ENCODE measurements around the gene GLRX2. TPM values are rescaled to one million over a fixed set of nuclear protein-coding genes. Genes with fewer than 3 reads are reported as not detected.

Gene GLRX2
- polyA plus RNA-seq, 1 donor: 16.7 TPM

DNA sequence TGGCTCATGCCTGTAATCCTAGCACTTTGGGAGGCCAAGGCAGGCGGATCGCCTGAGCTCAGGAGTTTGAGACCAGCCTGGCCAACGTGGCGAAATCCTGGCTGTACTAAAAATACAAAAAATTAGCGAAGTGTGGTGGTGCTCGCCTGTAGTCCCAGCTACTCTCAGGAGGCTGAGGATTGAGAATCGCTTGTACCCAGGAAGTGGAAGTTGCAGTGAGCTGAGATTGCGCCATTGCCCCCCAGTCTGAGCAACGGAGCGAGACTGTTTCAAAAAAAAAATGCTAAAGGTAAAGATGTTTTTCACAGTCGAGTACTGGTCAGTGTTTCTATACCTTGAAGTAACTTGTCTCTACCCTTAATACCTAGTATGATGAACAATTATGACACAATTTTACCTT lies 11.1 kb downstream of the GLRX2 start:
- Histone ChIP-seq H3K36me3 (ENCODE audit: control insufficient read depth, insufficient read depth, low read length) (peaks cover 43% of the 10 kb centered on the region), H3K27me3 (ENCODE audit: control insufficient read depth, insufficient read depth, low read length) (no peaks in the 10 kb centered on the region), H3K4me3 (ENCODE audit: low read length) (no peak overlapping the region), H3K9me3 (ENCODE audit: control insufficient read depth, low read depth, low read length) (no peaks in the 10 kb centered on the region), H3K27ac (ENCODE audit: low read length) (no peak overlapping the region), H3K4me1 (ENCODE audit: control insufficient read depth, insufficient read depth, low read length) (no peaks in the 10 kb centered on the region)
- no peak for DNase-seq
- WGBS (ENCODE audit: insufficient coverage, low lambda C conversion rate): no CpG with 5 or more reads among the region's 11 CpGs

DNA sequence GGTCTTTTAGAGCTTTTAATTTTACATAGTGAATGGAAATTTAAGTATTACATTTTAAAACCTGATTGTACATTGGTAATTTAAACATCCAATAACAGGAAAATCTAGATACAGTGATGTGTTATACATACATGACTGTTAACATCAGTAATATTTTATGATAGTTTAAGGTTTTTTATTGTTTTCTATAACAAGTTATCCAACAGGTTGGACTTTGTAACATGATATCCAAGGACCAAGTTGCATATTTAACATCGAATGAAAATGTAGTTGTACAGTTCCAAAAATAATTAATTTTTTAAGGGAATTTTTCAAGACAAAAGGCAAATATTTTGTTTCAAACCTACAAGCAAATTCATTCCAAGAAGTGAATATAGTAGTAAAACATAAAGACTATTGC lies 14.3 kb downstream of the GLRX2 start:
- Histone ChIP-seq H3K36me3 (ENCODE audit: control insufficient read depth, insufficient read depth, low read length) (peaks cover 28% of the 10 kb centered on the region), H3K4me1 (ENCODE audit: control insufficient read depth, insufficient read depth, low read length) (no peaks in the 10 kb centered on the region)
- no CpG with 5 or more reads among the region's 1 CpG for WGBS (ENCODE audit: insufficient coverage, low lambda C conversion rate)

DNA sequence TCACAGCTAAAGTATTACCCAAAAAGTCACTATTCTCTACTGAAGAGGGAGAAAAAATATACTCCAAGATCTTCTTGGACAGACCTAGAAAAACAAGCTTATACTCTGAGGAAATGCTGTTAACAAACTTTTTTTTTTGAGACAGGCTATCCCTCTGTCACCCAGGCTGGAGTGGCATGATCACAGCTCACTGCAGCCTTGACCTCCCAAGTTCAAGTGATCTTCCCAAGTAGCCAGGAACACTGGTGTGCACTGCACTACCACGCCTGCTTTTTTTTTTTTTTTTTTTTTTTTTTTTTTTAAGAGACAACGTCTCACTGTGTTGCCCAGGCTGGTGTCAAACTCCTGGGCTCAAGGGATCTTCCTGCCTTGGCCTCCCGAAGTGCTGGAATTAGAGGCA lies 17.3 kb downstream of the GLRX2 start:
- H3K27me3 ChIP-seq (ENCODE audit: control insufficient read depth, insufficient read depth, low read length): no peaks in the 10 kb centered on the region
- DNase-seq: no peak
- no peaks in the 10 kb centered on the region for H3K9me3 ChIP-seq (ENCODE audit: control insufficient read depth, low read depth, low read length)
- H3K27ac ChIP-seq (ENCODE audit: low read length): no peak overlapping the region
- H3K4me3 ChIP-seq (ENCODE audit: low read length): no peak overlapping the region
- H3K4me1 ChIP-seq (ENCODE audit: control insufficient read depth, insufficient read depth, low read length): no peaks in the 10 kb centered on the region
- WGBS (ENCODE audit: insufficient coverage, low lambda C conversion rate): no CpG with 5 or more reads among the region's 3 CpGs
- peaks cover 28% of the 10 kb centered on the region for H3K36me3 ChIP-seq (ENCODE audit: control insufficient read depth, insufficient read depth, low read length)

More for the DNA sequence above, 14.3 kb downstream of the GLRX2 start:
- H3K27me3 ChIP-seq (ENCODE audit: control insufficient read depth, insufficient read depth, low read length): no peaks in the 10 kb centered on the region
- H3K27ac ChIP-seq (ENCODE audit: low read length): no peak overlapping the region
- DNase-seq: no peak
- H3K9me3 ChIP-seq (ENCODE audit: control insufficient read depth, low read depth, low read length): no peaks in the 10 kb centered on the region
- no peak overlapping the region for H3K4me3 ChIP-seq (ENCODE audit: low read length)

DNA sequence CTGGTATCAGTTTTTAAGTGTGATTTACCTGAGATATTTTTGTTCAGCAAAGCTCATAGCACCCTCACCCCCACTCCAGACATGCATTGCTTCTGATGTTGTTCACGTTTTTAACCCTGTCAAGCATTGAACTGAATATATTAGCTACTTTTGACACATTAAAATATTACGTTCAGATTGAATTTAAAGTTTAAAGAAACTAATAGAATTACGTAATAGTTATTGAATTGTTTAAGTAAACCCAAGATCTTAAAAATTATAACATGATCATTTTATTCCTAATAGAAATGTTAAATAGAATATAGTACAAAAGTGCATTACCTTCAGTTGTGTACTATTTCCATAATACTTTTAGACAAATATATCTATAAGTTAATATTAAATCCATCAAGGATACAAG lies 18.9 kb downstream of the GLRX2 start:
- Histone ChIP-seq H3K4me3 (ENCODE audit: low read length) (no peak overlapping the region), H3K4me1 (ENCODE audit: control insufficient read depth, insufficient read depth, low read length) (no peaks in the 10 kb centered on the region), H3K9me3 (ENCODE audit: control insufficient read depth, low read depth, low read length) (no peaks in the 10 kb centered on the region), H3K27me3 (ENCODE audit: control insufficient read depth, insufficient read depth, low read length) (no peaks in the 10 kb centered on the region), H3K27ac (ENCODE audit: low read length) (no peak overlapping the region), H3K36me3 (ENCODE audit: control insufficient read depth, insufficient read depth, low read length) (peaks cover 31% of the 10 kb centered on the region)
- WGBS (ENCODE audit: insufficient coverage, low lambda C conversion rate): 100% methylated on average over 3 of the region's 3 CpGs
- DNase-seq: no peak

DNA sequence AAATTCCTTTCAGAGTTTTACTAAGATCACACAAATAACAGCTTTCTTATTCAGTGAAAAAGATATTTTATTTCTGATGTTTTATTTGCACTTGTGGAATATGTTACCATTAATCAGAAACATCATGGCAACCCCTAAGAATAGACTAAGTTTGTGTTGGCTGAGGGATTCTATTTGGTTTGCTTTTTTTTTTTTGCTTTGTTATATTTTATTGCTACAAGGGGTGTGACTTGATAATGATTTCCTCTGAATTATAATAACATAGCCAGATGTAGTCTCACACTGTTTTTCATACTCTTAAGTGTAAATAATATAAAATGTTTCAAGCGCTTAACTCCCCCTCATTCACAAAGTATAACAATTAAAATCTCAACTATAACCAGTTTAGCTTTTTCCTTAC lies 20.0 kb downstream of the GLRX2 start:
- Histone ChIP-seq H3K4me1 (ENCODE audit: control insufficient read depth, insufficient read depth, low read length) (no peaks in the 10 kb centered on the region), H3K36me3 (ENCODE audit: control insufficient read depth, insufficient read depth, low read length) (peaks cover 35% of the 10 kb centered on the region), H3K27me3 (ENCODE audit: control insufficient read depth, insufficient read depth, low read length) (no peaks in the 10 kb centered on the region), H3K27ac (ENCODE audit: low read length) (no peak overlapping the region), H3K9me3 (ENCODE audit: control insufficient read depth, low read depth, low read length) (no peaks in the 10 kb centered on the region), H3K4me3 (ENCODE audit: low read length) (no peak overlapping the region)
- 100% methylated on average over 1 of the region's 1 CpG for whole genome bisulfite sequencing (ENCODE audit: insufficient coverage, low lambda C conversion rate)
- DNase-seq: no peak

DNA sequence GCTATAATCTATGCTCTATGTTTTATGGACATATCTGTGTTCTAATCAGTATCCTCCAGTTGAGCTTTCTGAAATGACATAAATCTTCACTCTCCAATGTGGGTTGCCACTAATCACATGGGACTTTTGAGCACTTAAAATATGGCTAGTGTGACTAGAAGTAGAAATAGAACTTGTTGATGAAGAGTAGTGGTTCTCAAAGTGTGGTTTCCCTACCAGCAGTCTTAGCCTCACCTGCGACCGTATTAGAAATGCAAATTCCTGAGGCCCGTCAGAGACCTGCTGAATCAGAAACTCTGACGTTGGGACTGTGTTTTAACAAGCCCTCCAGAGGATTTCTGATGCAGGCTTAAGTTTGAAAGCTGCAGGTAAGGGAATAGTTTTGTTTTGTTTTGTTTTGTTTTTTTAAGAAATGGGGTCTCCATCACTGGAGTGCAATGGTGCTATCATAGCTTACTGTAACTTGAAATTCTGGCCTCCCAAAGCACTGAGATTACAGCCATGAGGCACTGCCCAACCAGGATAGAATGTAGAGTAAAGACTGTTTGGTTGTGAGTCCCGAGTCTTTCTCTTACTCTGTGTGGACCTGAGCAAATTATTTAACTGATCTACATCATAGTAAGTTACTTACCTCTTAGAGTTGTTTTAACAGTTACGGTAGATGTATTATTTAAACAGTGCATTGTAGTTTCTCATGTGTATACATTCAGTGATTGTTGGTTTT lies 21.7 kb downstream of the GLRX2 start:
- H3K36me3 ChIP-seq (ENCODE audit: control insufficient read depth, insufficient read depth, low read length): peaks cover 45% of the 10 kb centered on the region
- H3K4me3 ChIP-seq (ENCODE audit: low read length): no peak overlapping the region
- 100% methylated on average over 1 of the region's 6 CpGs for WGBS (ENCODE audit: insufficient coverage, low lambda C conversion rate)
- no peak for DNase-seq
- no peak overlapping the region for H3K27ac ChIP-seq (ENCODE audit: low read length)
- H3K27me3 ChIP-seq (ENCODE audit: control insufficient read depth, insufficient read depth, low read length): no peaks in the 10 kb centered on the region
- no peaks in the 10 kb centered on the region for H3K4me1 ChIP-seq (ENCODE audit: control insufficient read depth, insufficient read depth, low read length)
- H3K9me3 ChIP-seq (ENCODE audit: control insufficient read depth, low read depth, low read length): no peaks in the 10 kb centered on the region

DNA sequence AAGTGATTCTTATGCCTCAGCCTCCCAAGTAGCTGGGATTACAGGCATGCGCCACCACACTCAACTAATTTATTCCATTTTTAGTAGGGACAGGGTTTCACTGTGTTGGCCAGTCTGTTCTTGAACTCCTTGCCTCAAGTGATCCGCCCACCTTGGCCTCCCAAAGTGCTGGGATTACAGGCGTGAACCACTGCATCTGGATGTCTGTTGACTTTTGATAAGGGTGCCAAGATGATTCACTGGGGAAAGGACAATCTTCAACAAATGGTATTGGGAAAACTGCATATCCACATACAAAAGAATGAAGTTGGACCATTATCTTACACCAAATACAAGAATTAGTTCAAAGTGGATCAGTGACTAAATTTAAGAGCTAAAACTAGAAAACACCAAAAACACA lies 26.0 kb downstream of the GLRX2 start:
- Histone ChIP-seq H3K9me3 (ENCODE audit: control insufficient read depth, low read depth, low read length) (peaks cover 5% of the 10 kb centered on the region), H3K36me3 (ENCODE audit: control insufficient read depth, insufficient read depth, low read length) (peaks cover 48% of the 10 kb centered on the region), H3K27me3 (ENCODE audit: control insufficient read depth, insufficient read depth, low read length) (no peaks in the 10 kb centered on the region), H3K27ac (ENCODE audit: low read length) (no peak overlapping the region), H3K4me3 (ENCODE audit: low read length) (no peak overlapping the region), H3K4me1 (ENCODE audit: control insufficient read depth, insufficient read depth, low read length) (no peaks in the 10 kb centered on the region)
- no peak for DNase-seq
- no CpG with 5 or more reads among the region's 3 CpGs for WGBS (ENCODE audit: insufficient coverage, low lambda C conversion rate)

DNA sequence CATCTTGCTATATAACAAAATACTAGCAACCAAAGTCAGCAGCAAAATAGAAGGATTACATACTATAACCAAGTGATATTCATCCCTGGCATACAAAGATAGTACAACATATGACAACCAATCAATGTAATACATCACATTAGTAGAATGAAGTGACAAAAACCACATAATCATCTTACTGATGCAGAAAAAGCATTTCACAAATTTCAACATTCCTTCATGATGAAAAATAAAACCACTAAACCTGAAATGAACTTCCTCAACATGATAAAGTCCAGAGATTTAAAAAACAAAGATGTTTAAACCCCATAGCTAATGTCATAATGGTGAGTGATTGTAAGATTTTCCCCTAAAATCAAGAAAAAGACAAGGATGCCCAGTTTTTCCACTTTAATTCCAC lies 27.2 kb downstream of the GLRX2 start:
- H3K36me3 ChIP-seq (ENCODE audit: control insufficient read depth, insufficient read depth, low read length): peaks cover 43% of the 10 kb centered on the region

DNA sequence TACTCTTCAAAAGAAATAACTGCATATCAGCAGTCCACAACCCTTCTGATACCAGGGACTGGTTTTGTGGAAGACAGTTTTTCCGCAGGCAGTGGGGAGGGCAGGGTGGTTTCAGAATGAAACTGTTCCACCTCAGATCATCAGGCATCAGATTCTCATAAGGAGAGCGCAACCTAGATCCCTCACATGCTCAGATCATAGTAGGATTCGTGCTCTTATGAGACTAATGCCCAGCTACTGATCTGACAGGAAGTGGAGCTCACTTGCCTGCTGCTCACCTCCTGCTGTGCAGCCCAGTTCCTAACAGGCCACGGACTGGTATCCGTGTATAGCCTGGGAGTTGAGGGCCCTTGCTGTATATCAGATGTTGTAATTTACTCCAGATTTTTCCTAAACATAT lies 34.3 kb downstream of the GLRX2 start:
- H3K9me3 ChIP-seq (ENCODE audit: control insufficient read depth, low read depth, low read length): no peaks in the 10 kb centered on the region
- H3K27ac ChIP-seq (ENCODE audit: low read length): no peak overlapping the region
- H3K36me3 ChIP-seq (ENCODE audit: control insufficient read depth, insufficient read depth, low read length): peaks cover 18% of the 10 kb centered on the region
- no peak overlapping the region for H3K4me3 ChIP-seq (ENCODE audit: low read length)
- no peaks in the 10 kb centered on the region for H3K4me1 ChIP-seq (ENCODE audit: control insufficient read depth, insufficient read depth, low read length)
- no CpG with 5 or more reads among the region's 5 CpGs for WGBS (ENCODE audit: insufficient coverage, low lambda C conversion rate)
- DNase-seq: no peak
- no peaks in the 10 kb centered on the region for H3K27me3 ChIP-seq (ENCODE audit: control insufficient read depth, insufficient read depth, low read length)

More for the DNA sequence above, 27.2 kb downstream of the GLRX2 start:
- DNase-seq: no peak
- peaks cover 5% of the 10 kb centered on the region for H3K9me3 ChIP-seq (ENCODE audit: control insufficient read depth, low read depth, low read length)
- H3K27me3 ChIP-seq (ENCODE audit: control insufficient read depth, insufficient read depth, low read length): no peaks in the 10 kb centered on the region
- no peak overlapping the region for H3K4me3 ChIP-seq (ENCODE audit: low read length)
- H3K4me1 ChIP-seq (ENCODE audit: control insufficient read depth, insufficient read depth, low read length): no peaks in the 10 kb centered on the region
- no peak overlapping the region for H3K27ac ChIP-seq (ENCODE audit: low read length)

DNA sequence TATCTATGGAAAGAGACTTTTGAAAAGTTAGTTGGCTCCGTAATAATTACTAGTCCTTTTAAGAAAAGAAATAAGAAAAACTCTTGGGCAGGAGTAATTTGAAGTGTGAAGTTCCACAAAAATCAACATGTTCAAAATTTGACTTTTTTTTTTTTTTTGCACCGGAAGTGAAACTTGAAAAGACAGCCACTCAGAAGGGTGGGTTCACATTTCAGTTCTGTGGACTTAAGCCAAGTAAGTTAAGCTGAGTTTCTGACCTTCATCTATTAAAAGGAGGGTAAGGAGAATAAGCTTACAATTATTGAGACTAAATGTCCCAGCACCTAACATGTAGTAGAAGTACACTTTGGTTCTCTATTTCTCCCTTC lies 34.8 kb downstream of the GLRX2 start:
- DNase-seq: no peak
- Histone ChIP-seq H3K27me3 (ENCODE audit: control insufficient read depth, insufficient read depth, low read length) (no peaks in the 10 kb centered on the region), H3K4me3 (ENCODE audit: low read length) (no peak overlapping the region), H3K36me3 (ENCODE audit: control insufficient read depth, insufficient read depth, low read length) (peaks cover 18% of the 10 kb centered on the region), H3K27ac (ENCODE audit: low read length) (no peak overlapping the region), H3K9me3 (ENCODE audit: control insufficient read depth, low read depth, low read length) (no peaks in the 10 kb centered on the region), H3K4me1 (ENCODE audit: control insufficient read depth, insufficient read depth, low read length) (no peaks in the 10 kb centered on the region)
- 100% methylated on average over 1 of the region's 2 CpGs for WGBS (ENCODE audit: insufficient coverage, low lambda C conversion rate)

DNA sequence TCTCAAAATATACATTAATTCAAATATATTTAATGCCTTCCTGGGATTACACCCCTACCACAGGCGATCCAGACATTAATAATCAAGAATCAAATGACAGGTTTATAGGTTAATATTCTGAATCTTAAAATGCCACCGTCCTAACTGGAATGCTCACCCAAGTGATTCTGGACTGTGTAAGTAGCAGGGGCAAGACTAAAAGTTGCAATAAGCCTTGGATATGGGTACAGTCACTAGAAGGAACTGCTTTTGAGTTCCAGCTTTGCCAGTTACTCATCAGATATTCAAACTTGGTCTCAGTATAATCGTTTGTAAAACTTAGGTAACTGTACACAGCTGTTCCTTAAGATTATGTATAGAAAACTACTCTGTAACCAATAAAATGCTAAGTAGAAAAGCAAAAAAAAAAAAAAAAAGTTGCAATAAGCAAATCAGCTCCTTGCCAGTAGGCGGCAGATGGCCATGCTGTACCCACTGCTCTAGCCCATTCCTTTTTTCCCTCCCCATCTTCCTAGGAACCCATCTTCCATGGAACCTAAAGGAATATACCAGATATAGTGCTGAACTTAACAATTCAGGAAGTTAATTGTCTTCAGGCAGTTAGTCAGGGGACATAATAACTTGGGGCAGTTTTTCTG lies 35.3 kb downstream of the GLRX2 start:
- Histone ChIP-seq H3K27me3 (ENCODE audit: control insufficient read depth, insufficient read depth, low read length) (no peaks in the 10 kb centered on the region), H3K4me1 (ENCODE audit: control insufficient read depth, insufficient read depth, low read length) (no peaks in the 10 kb centered on the region), H3K36me3 (ENCODE audit: control insufficient read depth, insufficient read depth, low read length) (peaks cover 18% of the 10 kb centered on the region), H3K9me3 (ENCODE audit: control insufficient read depth, low read depth, low read length) (no peaks in the 10 kb centered on the region), H3K4me3 (ENCODE audit: low read length) (no peak overlapping the region), H3K27ac (ENCODE audit: low read length) (no peak overlapping the region)
- 58% methylated on average over 2 of the region's 4 CpGs for WGBS (ENCODE audit: insufficient coverage, low lambda C conversion rate)
- no peak for DNase-seq

Measured in large intestine (tissue), 3 donors.